Naive thymus-derived CD8-positive, alpha-beta T cell (primary cell): ENCODE results near the gene CHST8. TPM values are rescaled to one million over a fixed set of nuclear protein-coding genes. Genes with fewer than 3 reads are reported as not detected.

ENCODE experiments used
- ATAC-seq, 2 donors: fragments of 150-1000 bp; cut with Tn5 transposase in 1 of 2; sonication (Bioruptor Pico), chemical (Tn5 transposase) in 1 of 2; 1 replicate in 1 of 2; 2 replicates in 1 of 2; pipeline ENCODE4 v1.10.0; 2021; ENCODE audit warnings: mild to moderate bottlenecking in 2 of 2, moderate library complexity in 2 of 2
- POLR2A ChIA-PET: fragments of 350-600 bp; sonication (Branson Sonifier 250); formaldehyde crosslinking; loops from one replicate; lab custom pipeline; 2021; ENCODE audit warnings: antibody characterized with exemption; lab: Charles Lee
- DNase-seq, 10 donors: peaks; one replicate each; pipeline versions ENCODE4 v3.0.0 to v3.0.0-alpha.2; 2020 to 2022
- H3K27ac Mint-ChIP-seq, 10 donors: one replicate each; pipeline ENCODE4 v1.8.0; 2020 to 2022; ENCODE audit warnings: mild to moderate bottlenecking in 10 of 10, mixed read lengths in 10 of 10, moderate library complexity in 4 of 10, inconsistent platforms in 1 of 10
- H3K27me3 Mint-ChIP-seq, 5 donors: one replicate each; pipeline ENCODE4 v1.8.0; 2021 to 2022; ENCODE audit warnings: mixed read lengths in 5 of 5
- H3K36me3 Mint-ChIP-seq, 3 donors: one replicate each; pipeline ENCODE4 v1.8.0; 2020 to 2022; ENCODE audit warnings: mixed read lengths in 3 of 3, mild to moderate bottlenecking in 2 of 3, inconsistent platforms in 1 of 3
- H3K4me1 Mint-ChIP-seq, 4 donors: one replicate each; pipeline ENCODE4 v1.8.0; 2021 to 2022; ENCODE audit warnings: mixed read lengths in 4 of 4
- H3K4me3 Mint-ChIP-seq, 10 donors: one replicate each; pipeline ENCODE4 v1.8.0; 2020 to 2022; ENCODE audit warnings: mild to moderate bottlenecking in 10 of 10, mixed read lengths in 10 of 10, moderate library complexity in 6 of 10, inconsistent platforms in 1 of 10
- H3K9me3 Mint-ChIP-seq, 9 donors: one replicate each; pipeline ENCODE4 v1.8.0; 2020 to 2022; ENCODE audit warnings: mixed read lengths in 9 of 9, mild to moderate bottlenecking in 3 of 9, inconsistent platforms in 1 of 9, moderate library complexity in 1 of 9
- polyA plus RNA-seq, 3 donors: library from polyadenylated mRNA; unstranded; fragments of 300-500 nt; fragmentation: Illumina TruSeq; gene quantifications; one replicate each; pipeline ENCODE4 v1.2.3, GENCODE V29; 2021
- total RNA-seq, 8 experiments: library from RNA in 2 of 8; stranded (reverse) in 2 of 8; gene quantifications; one replicate each; pipeline ENCODE4 v1.2.3 and lab custom pipeline; 2021 to 2026

The CHST8 gene
- total and polyA plus RNA-seq, 5 experiments from 2014 or later = not detected

DNA sequence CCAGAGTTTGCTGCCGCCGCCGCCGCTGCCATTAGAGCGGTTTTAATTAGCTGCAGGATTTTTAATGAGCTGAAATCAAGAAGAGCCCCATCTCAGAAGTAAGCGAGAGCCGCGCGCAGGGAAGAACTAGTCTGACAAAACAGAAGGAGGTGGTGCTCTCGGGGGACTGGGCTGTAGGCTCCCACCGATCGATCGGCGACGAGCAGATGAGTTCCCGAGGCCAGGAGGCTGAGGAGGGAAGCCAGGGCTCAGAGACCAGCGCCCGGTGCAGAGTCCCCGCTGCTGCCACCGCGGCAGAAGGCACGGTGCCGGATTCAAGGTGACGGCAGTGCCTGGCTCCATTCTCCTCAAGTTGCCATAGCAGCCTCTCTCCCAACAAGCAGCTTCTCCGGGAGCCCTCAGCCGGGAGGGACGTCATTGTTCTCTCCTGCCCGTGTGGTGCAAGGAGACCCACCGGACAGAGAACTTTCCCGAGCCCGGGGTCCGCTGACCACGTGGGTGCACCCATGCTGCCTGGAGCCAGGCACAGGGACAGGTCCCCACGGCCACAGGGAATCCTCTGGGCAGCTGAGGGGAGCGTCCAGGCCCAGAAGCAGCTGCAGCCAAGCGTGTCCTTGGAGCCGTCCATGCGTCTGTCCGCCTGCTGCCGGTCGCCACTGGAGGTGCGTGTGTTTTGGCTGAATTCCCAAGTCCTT is 62.9 kb downstream of the CHST8 start:
- Mint-ChIP-seq H3K9me3 (peaks cover 0 to 2% (median 0%) of the 10 kb centered on the region in 9 donors), H3K36me3 (no peaks in the 10 kb centered on the region)
- POLR2A ChIA-PET = no interaction called here

GRCh38 chr19:33685541-33685940 is 63.8 kb downstream of the CHST8 start:
- Mint-ChIP-seq H3K27me3 (peaks cover 9 to 53% (median 35%) of the 10 kb centered on the region in 5 donors), H3K27ac (no peak overlapping the region), H3K4me1 (no peaks in the 10 kb centered on the region), H3K9me3 (peaks cover 0 to 2% (median 0%) of the 10 kb centered on the region in 9 donors), H3K36me3 (no peaks in the 10 kb centered on the region), H3K4me3 (peak overlapping the region in 1 of 10 donors; percentile 34)
- DNase-seq = no peak
- POLR2A ChIA-PET = no interaction called here
- no peak for ATAC-seq

More for the DNA sequence above, 62.9 kb downstream of the CHST8 start:
- H3K4me1 Mint-ChIP-seq = no peaks in the 10 kb centered on the region
- ATAC-seq (no peak), DNase-seq (no peak)
- no peak overlapping the region for H3K4me3 Mint-ChIP-seq
- H3K27me3 Mint-ChIP-seq = peaks cover 9 to 53% (median 35%) of the 10 kb centered on the region in 5 donors
- no peak overlapping the region for H3K27ac Mint-ChIP-seq

DNA sequence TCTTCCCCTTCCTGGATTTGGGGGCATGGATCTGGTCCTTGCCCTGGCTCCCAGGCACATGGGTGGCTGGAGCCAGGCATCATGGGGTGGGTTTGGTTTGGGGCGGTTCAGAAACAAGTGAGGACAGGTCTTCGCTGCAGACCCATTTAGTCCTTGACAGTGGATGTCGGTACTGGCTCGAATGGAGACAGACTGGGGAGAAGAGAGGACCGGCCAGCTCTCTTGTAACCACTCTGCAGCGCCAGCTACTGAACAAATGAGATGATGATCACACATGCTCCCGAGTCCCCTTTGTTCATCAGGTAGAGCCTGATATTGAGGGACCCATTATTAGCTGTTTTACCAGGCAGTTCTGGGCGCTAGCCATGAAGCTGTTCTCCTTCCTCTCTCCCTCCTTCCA is 64.5 kb downstream of the CHST8 start:
- Mint-ChIP-seq H3K27me3 (peaks cover 9 to 53% (median 35%) of the 10 kb centered on the region in 5 donors), H3K9me3 (peaks cover 0 to 2% (median 0%) of the 10 kb centered on the region in 9 donors), H3K4me1 (no peaks in the 10 kb centered on the region), H3K36me3 (no peaks in the 10 kb centered on the region), H3K27ac (no peak overlapping the region), H3K4me3 (no peak overlapping the region)
- no peak for ATAC-seq
- POLR2A ChIA-PET = no interaction called here
- no peak for DNase-seq

DNA sequence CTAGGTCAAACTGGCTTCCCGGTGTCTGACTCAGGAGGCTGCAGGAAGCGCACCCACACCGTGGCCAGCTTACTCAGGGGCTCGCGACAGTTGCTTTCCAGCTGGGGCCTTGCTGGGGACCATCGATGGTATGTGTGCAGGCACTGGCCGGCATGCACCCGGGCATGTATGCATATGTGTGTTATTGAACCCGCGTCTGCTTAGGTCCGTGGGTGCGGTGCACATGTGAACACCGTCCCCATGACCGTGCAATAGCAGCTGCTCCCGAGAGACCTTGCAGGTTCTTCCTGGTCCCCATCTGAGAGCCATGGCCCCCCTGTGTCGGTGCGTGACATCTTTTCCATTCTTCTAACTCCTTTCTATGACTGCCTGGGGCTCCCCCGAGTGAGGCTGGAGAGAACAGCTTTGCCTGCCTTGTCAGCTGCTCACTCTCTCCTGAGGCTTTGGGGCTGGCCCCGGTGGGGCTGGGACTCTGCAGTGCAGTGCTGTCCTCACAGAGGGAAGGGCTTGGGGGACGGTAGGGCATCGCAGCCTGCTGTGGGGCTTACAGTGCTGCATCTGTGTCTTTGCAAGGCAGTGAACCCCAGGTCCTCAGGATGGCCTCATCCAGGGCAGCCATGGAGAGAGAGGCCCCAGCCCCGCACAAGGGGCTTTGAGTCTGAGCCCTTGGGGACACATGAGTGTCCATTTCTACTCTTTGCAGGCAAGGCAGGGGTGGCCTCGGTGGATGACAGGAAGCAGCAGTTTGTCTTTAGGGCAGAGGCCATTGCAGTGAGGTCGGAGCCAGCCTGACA is 65.1 kb downstream of the CHST8 start:
- H3K36me3 Mint-ChIP-seq = no peaks in the 10 kb centered on the region
- H3K4me1 Mint-ChIP-seq = no peaks in the 10 kb centered on the region
- H3K4me3 Mint-ChIP-seq = no peak overlapping the region
- H3K9me3 Mint-ChIP-seq = peaks cover 0 to 2% (median 0%) of the 10 kb centered on the region in 9 donors
- H3K27me3 Mint-ChIP-seq = peaks cover 9 to 53% (median 35%) of the 10 kb centered on the region in 5 donors
- DNase-seq (no peak), ATAC-seq (no peak)
- POLR2A ChIA-PET = no interaction called here
- no peak overlapping the region for H3K27ac Mint-ChIP-seq

GRCh38 chr19:33687481-33688170 is 65.9 kb downstream of the CHST8 start:
- DNase-seq (no peak), ATAC-seq (no peak)
- POLR2A ChIA-PET = no interaction called here
- Mint-ChIP-seq H3K27me3 (peaks cover 9 to 47% (median 32%) of the 10 kb centered on the region in 5 donors), H3K9me3 (peaks cover 0 to 2% (median 0%) of the 10 kb centered on the region in 9 donors), H3K36me3 (no peaks in the 10 kb centered on the region), H3K27ac (no peak overlapping the region), H3K4me3 (no peak overlapping the region), H3K4me1 (no peaks in the 10 kb centered on the region)

- H3K9me3 Mint-ChIP-seq = no peaks in the 10 kb centered on the region
- H3K36me3 Mint-ChIP-seq = no peaks in the 10 kb centered on the region
- POLR2A ChIA-PET = no interaction called here
- no peak for ATAC-seq
- peaks cover 7 to 40% (median 27%) of the 10 kb centered on the region in 5 donors for H3K27me3 Mint-ChIP-seq
- no peaks in the 10 kb centered on the region for H3K4me1 Mint-ChIP-seq
- no peak overlapping the region for H3K4me3 Mint-ChIP-seq
- no peak for DNase-seq
- no peak overlapping the region for H3K27ac Mint-ChIP-seq
Observed at GRCh38 chr19:33688171-33688992, 66.6 kb downstream of the CHST8 start.

DNA sequence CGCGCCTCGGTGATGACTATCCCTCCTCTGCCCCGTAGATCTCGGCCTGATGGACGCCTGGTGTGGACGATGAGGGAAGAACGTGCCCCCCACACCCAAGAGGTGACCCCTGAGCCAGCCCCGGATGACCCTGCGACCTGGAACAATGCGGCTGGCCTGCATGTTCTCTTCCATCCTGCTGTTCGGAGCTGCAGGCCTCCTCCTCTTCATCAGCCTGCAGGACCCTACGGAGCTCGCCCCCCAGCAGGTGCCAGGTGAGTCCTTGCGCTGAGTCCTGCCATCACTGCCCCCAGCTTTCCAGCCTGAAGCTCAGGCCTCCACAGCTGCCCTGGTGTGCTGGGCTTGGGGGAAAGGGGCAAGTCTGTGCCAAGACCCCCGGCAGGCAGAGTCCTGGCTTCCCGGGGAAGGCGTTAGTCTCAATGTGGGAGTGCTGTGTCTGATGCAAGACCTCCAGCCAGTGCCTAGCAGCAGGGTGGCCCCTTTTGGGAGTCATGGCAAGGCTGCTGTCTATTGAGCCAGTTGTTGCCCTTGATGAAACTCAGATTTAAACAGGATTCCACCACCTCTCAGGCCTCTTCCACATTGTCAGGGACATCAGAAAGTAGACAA is 67.5 kb downstream of the CHST8 start:
- no peaks in the 10 kb centered on the region for H3K9me3 Mint-ChIP-seq
- no peak for DNase-seq
- ATAC-seq = no peak
- H3K4me1 Mint-ChIP-seq = no peaks in the 10 kb centered on the region
- H3K4me3 Mint-ChIP-seq = no peak overlapping the region
- H3K36me3 Mint-ChIP-seq = no peaks in the 10 kb centered on the region
- peaks cover 7 to 33% (median 27%) of the 10 kb centered on the region in 5 donors for H3K27me3 Mint-ChIP-seq
- H3K27ac Mint-ChIP-seq = no peak overlapping the region
- POLR2A ChIA-PET = no interaction called here

DNA sequence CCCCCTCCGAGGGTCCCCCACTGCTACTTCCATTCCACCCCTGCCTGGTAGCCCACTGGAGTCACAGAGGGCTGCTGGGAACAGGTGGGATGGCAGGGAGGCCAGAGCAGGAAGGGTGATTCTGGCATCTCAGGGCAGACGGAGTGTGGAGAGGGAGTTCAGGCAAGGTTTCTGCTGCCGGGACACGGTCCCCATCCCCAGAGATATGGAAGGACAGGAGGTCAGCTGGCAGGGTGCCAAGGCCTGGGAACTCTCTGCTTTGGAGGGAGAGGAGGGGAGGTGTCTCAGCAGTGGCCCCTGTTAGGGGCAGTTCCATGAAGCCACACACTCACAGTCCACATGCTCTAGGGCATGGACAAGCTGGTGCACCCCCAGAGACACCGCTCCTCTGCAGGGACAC is 68.1 kb downstream of the CHST8 start:
- Mint-ChIP-seq H3K4me3 (no peak overlapping the region), H3K36me3 (no peaks in the 10 kb centered on the region), H3K27me3 (peaks cover 7 to 27% (median 26%) of the 10 kb centered on the region in 5 donors), H3K4me1 (no peaks in the 10 kb centered on the region), H3K27ac (no peak overlapping the region), H3K9me3 (no peaks in the 10 kb centered on the region)
- no peak for ATAC-seq
- DNase-seq = no peak
- POLR2A ChIA-PET = no interaction called here

DNA sequence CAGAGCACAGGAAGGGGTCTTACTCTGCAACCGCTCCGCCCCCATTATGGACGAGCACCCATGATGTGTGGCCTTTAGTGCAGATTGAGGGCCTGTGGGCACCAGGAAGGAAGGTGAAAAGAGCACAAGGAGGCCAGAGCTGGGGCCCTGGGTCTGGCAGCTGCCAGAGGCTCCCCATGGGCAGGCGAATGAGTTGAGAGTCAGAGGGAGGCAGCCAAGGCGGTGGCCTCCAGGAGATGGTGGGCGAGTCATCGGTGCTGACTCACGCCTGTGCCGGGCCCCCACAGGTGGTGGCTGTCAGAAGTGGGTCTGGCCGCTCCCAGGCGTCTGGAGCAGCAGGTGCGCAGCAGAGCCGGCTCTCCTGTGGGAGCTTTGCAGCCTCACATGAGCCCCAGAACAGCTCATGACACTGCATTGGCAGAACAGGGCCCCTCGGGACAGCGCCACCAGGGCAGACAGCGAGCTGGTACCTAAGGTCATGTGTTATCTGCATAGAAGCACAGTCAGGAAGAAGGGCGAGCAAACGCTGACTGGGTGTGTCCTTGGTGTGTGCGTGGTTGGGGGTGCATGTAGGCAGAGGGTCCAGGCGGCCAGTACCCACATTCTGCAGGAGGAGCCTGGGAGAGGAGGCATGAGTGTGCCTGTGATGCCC is 68.8 kb downstream of the CHST8 start:
- Mint-ChIP-seq H3K9me3 (peaks cover 0 to 1% (median 0%) of the 10 kb centered on the region in 9 donors), H3K4me1 (no peaks in the 10 kb centered on the region), H3K4me3 (no peak overlapping the region), H3K27ac (no peak overlapping the region), H3K36me3 (no peaks in the 10 kb centered on the region), H3K27me3 (peaks cover 7 to 22% (median 21%) of the 10 kb centered on the region in 5 donors)
- ATAC-seq = no peak
- POLR2A ChIA-PET = no interaction called here
- DNase-seq = peak in 1 of 10 donors; percentile 49

GRCh38 chr19:33691030-33691427 is 69.3 kb downstream of the CHST8 start:
- no peak for ATAC-seq
- H3K27me3 Mint-ChIP-seq = peaks cover 6 to 17% (median 15%) of the 10 kb centered on the region in 5 donors
- no peak for DNase-seq
- no peak overlapping the region for H3K27ac Mint-ChIP-seq
- peaks cover 0 to 2% (median 0%) of the 10 kb centered on the region in 9 donors for H3K9me3 Mint-ChIP-seq
- H3K4me1 Mint-ChIP-seq = no peaks in the 10 kb centered on the region
- H3K36me3 Mint-ChIP-seq = no peaks in the 10 kb centered on the region
- no peak overlapping the region for H3K4me3 Mint-ChIP-seq
- POLR2A ChIA-PET = no interaction called here

DNA sequence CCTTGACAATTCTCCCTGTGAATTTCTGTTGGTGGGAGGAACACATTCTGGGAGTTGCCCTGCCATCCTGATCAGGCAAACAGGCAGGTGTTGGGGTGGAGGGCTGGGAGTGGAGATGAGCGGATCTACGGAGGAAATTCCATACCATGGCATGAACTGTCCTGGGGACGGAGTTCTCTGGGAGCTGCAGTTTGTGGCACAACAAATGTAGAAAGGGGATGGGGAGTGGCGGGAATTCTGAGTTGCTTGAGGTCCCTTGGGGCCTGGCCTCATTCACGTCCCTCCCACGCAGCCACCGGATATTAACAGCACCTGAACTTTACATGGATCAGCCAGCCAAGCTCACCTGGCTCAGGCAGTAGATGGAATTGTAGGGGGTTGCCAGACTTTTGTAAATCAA is 70.0 kb downstream of the CHST8 start:
- peaks cover 0 to 2% (median 0%) of the 10 kb centered on the region in 9 donors for H3K9me3 Mint-ChIP-seq
- ATAC-seq = no peak
- no peaks in the 10 kb centered on the region for H3K36me3 Mint-ChIP-seq
- POLR2A ChIA-PET = no interaction called here
- peaks cover 3 to 12% (median 8%) of the 10 kb centered on the region in 5 donors for H3K27me3 Mint-ChIP-seq
- no peak overlapping the region for H3K27ac Mint-ChIP-seq
- no peaks in the 10 kb centered on the region for H3K4me1 Mint-ChIP-seq
- DNase-seq = no peak
- H3K4me3 Mint-ChIP-seq = no peak overlapping the region
